Mesendoderm (in vitro differentiated cells): ENCODE data around the gene TECPR2.

Experiments used
- DNase-seq: peaks from one replicate; pipeline ENCODE4 v3.0.0; 2013
- H2AK5ac ChIP-seq: 2 replicates; pipeline ENCODE4 v1.6.1; 2013; ENCODE audit warnings: low read length, inconsistent platforms
- H2BK120ac ChIP-seq: 2 replicates; pipeline ENCODE4 v1.6.1; 2013; ENCODE audit warnings: low read depth, mild to moderate bottlenecking, low read length, moderate library complexity, mixed read lengths
- H2BK15ac ChIP-seq: replicated peaks from 2 replicates; pipeline ENCODE4 v1.6.1; 2013; ENCODE audit warnings: low read depth, mild to moderate bottlenecking, moderate library complexity
- H2BK5ac ChIP-seq: 2 replicates; pipeline ENCODE4 v1.6.1; 2013; ENCODE audit warnings: low read length, inconsistent platforms
- H3K18ac ChIP-seq: 2 replicates; pipeline ENCODE4 v1.6.1; 2013; ENCODE audit warnings: mild to moderate bottlenecking, low read length, mixed read lengths
- H3K23ac ChIP-seq: one replicate; pipeline ENCODE4 v1.6.1; 2013; ENCODE audit warnings: low read length
- H3K27ac ChIP-seq: 2 replicates; pipeline ENCODE4 v1.5.1; 2013; ENCODE audit warnings: low read depth, mild to moderate bottlenecking, inconsistent platforms, low read length, moderate library complexity
- H3K27me3 ChIP-seq: 2 replicates; pipeline ENCODE4 v1.6.1; 2013; ENCODE audit warnings: low read length, control low read depth, mild to moderate bottlenecking, inconsistent platforms; ENCODE audit not compliant: insufficient read depth, poor library complexity
- H3K36me3 ChIP-seq: 2 replicates; pipeline ENCODE4 v1.6.1; 2013; ENCODE audit warnings: low read length, inconsistent platforms; ENCODE audit not compliant: control insufficient read depth, insufficient read depth
- H3K4ac ChIP-seq: one replicate; pipeline ENCODE4 v1.6.1; 2013; ENCODE audit warnings: low read depth, mild to moderate bottlenecking, low read length, moderate library complexity
- H3K4me1 ChIP-seq: 2 replicates; pipeline ENCODE4 v1.6.1; 2013; ENCODE audit warnings: low read depth, low read length, inconsistent platforms; ENCODE audit not compliant: control insufficient read depth
- H3K4me2 ChIP-seq: 2 replicates; pipeline ENCODE4 v1.6.1; 2013; ENCODE audit warnings: low read length
- H3K4me3 ChIP-seq: 2 replicates; pipeline ENCODE4 v1.5.1; 2013; ENCODE audit warnings: mild to moderate bottlenecking, low read length
- H3K56ac ChIP-seq: one replicate; pipeline ENCODE4 v1.6.1; 2013; ENCODE audit warnings: low read length
- H3K79me1 ChIP-seq: 2 replicates; pipeline ENCODE4 v1.6.1; 2013; ENCODE audit warnings: low read length, inconsistent platforms
- H3K79me2 ChIP-seq: 2 replicates; pipeline ENCODE4 v1.6.1; 2013; ENCODE audit warnings: mild to moderate bottlenecking, low read length; ENCODE audit not compliant: control insufficient read depth, insufficient read depth
- H3K9ac ChIP-seq: 2 replicates; pipeline ENCODE4 v1.6.1; 2013; ENCODE audit warnings: low read length, inconsistent platforms
- H4K5ac ChIP-seq: one replicate; pipeline ENCODE4 v1.6.1; 2013; ENCODE audit warnings: low read length
- H4K8ac ChIP-seq: one replicate; pipeline ENCODE4 v1.6.1; 2013; ENCODE audit warnings: low read depth, mild to moderate bottlenecking, control low read depth, low read length, moderate library complexity
- WGBS: extraction: QIAGEN DNeasy Blood & Tissue Kit; methylation state at CpG from one replicate; pipeline ENCODE4 v1.1.7; 2013; ENCODE audit warnings: low lambda C conversion rate, missing lambda C conversion rate; ENCODE audit not compliant: insufficient coverage; ENCODE audit errors: extremely low coverage; 5-methylcytosine and 5-hydroxymethylcytosine counted together

Gene TECPR2

DNA sequence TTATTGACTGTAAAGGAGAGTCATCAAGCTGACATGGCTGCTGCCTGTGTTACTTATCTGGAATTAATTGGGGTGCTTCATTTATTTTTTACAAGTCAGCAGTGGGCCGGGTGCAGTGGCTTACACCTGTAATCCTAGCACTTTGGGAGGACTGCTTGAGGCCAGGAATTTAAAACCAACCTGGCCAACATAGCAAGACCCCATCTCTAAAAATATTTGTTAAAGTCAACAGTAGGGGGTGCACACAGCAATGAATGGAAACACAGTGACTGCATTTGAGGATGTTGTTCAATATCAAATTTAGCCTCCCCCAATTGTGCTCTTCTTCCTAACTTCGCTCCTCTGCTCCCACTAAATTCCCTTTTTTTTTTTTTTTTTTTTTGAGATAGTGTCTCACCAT is 94.8 kb downstream of the TECPR2 start:
- no peaks in the 10 kb centered on the region for H3K36me3 ChIP-seq
- WGBS: no CpG with 5 or more reads among the region's 2 CpGs

DNA sequence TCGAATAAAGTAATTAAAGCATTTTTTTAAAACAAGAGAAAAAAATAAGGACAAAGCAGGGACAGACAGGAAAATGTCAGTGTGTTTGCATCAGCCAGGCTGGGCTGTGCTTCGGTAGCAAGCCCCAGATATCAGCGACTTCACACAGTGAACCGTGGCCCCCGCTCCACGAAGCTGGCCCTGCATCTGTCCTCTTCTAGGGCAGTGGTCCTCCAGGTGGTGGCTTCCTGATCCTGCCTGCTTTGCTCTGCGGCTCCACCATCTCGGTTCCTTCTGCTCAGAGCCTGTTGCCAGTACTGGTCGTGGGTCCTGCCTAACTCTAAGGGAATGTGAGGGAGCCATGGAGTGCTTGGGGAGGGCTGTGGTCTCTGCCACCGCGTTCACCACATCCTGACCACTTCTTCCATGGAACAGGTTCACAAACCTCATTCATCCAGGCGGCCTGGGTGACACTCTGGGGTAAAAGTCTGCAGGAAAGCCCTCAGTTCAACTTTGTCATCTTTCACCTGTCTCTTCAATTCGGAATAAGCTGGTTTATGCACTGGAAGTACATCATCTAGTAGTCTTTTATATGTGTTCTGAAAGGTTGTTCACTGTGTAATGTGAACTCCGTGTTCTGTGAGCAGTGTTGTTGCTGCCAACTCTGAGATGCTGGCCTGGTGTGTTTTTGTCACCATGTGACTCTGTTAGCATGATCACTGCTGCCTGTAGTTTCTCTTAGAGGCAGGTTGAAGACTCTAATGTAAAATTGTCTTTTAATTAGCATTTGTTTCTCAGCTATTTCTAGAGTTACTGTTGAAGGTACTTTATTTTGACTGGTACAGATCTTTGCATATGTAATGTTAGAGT is 99.0 kb downstream of the TECPR2 start:
- no peak overlapping the region for H3K23ac ChIP-seq
- no CpG with 5 or more reads among the region's 14 CpGs for WGBS
- peak; percentile 24 for DNase-seq

More for the DNA sequence above, 94.8 kb downstream of the TECPR2 start:
- no peak overlapping the region for H3K56ac ChIP-seq
- no peaks in the 10 kb centered on the region for H3K79me1 ChIP-seq
- H3K4ac ChIP-seq: no peak overlapping the region
- no peak overlapping the region for H3K18ac ChIP-seq
- no peak overlapping the region for H3K4me3 ChIP-seq
- no peak overlapping the region for H3K23ac ChIP-seq
- H3K9ac ChIP-seq: no peak overlapping the region
- no peak overlapping the region for H3K27ac ChIP-seq
- no peak overlapping the region for H4K8ac ChIP-seq
- H3K79me2 ChIP-seq: no peaks in the 10 kb centered on the region
- H2BK5ac ChIP-seq: no peak overlapping the region
- DNase-seq: no peak
- no peaks in the 10 kb centered on the region for H3K27me3 ChIP-seq
- no peak overlapping the region for H2BK120ac ChIP-seq
- H4K5ac ChIP-seq: no peak overlapping the region
- H3K4me2 ChIP-seq: no peak overlapping the region
- H3K4me1 ChIP-seq: no peaks in the 10 kb centered on the region
- no peak overlapping the region for H2BK15ac ChIP-seq
- no peak overlapping the region for H2AK5ac ChIP-seq

DNA sequence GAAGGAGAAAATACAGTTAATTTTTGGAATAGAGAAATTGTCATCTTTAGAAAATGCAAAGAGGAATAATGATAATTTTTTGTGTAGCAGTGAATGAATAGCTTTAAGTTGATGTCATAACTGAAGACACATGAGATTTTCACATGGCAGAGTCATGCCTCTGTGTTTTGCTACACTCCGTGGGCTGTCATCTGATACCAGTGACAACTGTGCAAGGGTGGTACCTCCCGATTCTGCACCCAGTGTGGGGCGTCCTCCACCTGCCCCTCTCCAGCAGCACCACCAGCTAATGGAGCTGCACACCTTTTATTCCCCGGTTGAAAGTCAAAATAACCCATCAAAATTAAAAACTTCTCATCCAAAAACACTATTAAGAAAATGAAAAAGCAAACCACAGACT is 99.7 kb downstream of the TECPR2 start:
- no peak overlapping the region for H3K27ac ChIP-seq
- no peak overlapping the region for H2BK120ac ChIP-seq
- no peaks in the 10 kb centered on the region for H3K79me2 ChIP-seq
- H2BK5ac ChIP-seq: no peak overlapping the region
- no peaks in the 10 kb centered on the region for H3K36me3 ChIP-seq
- H3K23ac ChIP-seq: no peak overlapping the region
- H3K4ac ChIP-seq: no peak overlapping the region
- H3K4me3 ChIP-seq: no peak overlapping the region
- no peak overlapping the region for H4K8ac ChIP-seq
- H2AK5ac ChIP-seq: no peak overlapping the region
- H2BK15ac ChIP-seq: no peak overlapping the region
- H3K18ac ChIP-seq: no peak overlapping the region
- WGBS: no CpG with 5 or more reads among the region's 4 CpGs
- H4K5ac ChIP-seq: no peak overlapping the region
- H3K9ac ChIP-seq: no peak overlapping the region
- no peaks in the 10 kb centered on the region for H3K27me3 ChIP-seq
- H3K56ac ChIP-seq: no peak overlapping the region
- H3K4me2 ChIP-seq: no peak overlapping the region
- no peaks in the 10 kb centered on the region for H3K4me1 ChIP-seq
- DNase-seq: no peak
- H3K79me1 ChIP-seq: no peaks in the 10 kb centered on the region

More for the DNA sequence above, 99.0 kb downstream of the TECPR2 start:
- Histone ChIP-seq H3K36me3 (no peaks in the 10 kb centered on the region), H3K9ac (no peak overlapping the region), H2AK5ac (no peak overlapping the region), H3K56ac (no peak overlapping the region), H3K4me1 (no peaks in the 10 kb centered on the region), H3K27me3 (no peaks in the 10 kb centered on the region), H3K18ac (no peak overlapping the region), H2BK5ac (no peak overlapping the region), H3K79me1 (no peaks in the 10 kb centered on the region), H4K5ac (no peak overlapping the region), H3K4ac (no peak overlapping the region), H3K4me2 (no peak overlapping the region), H2BK120ac (no peak overlapping the region), H3K79me2 (no peaks in the 10 kb centered on the region), H3K4me3 (no peak overlapping the region), H3K27ac (no peak overlapping the region), H4K8ac (no peak overlapping the region), H2BK15ac (no peak overlapping the region)

DNA sequence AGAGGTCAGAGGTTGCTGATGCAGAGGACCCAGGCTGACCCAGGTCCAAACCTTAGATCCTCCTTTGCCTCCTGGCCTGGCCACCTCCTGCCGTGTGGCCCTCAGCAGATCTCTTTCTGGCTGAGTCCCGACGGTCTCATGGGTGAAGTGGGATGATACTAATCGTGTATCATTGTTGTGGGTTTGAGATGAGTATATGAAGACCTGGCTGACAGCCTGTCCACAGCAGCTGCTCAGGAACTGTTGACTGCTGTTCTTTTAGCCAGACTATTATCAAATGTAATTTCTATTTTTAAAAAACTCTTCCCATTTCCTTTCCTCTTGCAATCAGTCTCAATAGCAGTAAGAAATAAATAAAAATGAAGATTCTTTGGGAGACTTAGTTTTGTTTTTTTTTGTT is 101.3 kb downstream of the TECPR2 start:
- Histone ChIP-seq H2BK120ac (no peak overlapping the region), H3K9ac (no peak overlapping the region), H2BK5ac (no peak overlapping the region), H3K79me1 (no peaks in the 10 kb centered on the region), H2AK5ac (no peak overlapping the region), H2BK15ac (no peak overlapping the region), H3K36me3 (no peaks in the 10 kb centered on the region), H3K4ac (no peak overlapping the region), H4K5ac (no peak overlapping the region), H3K4me1 (no peaks in the 10 kb centered on the region), H3K4me2 (no peak overlapping the region), H3K27me3 (no peaks in the 10 kb centered on the region), H3K79me2 (no peaks in the 10 kb centered on the region), H3K18ac (no peak overlapping the region), H3K56ac (no peak overlapping the region), H3K4me3 (no peak overlapping the region), H3K27ac (no peak overlapping the region), H3K23ac (no peak overlapping the region), H4K8ac (no peak overlapping the region)
- no peak for DNase-seq
- no CpG with 5 or more reads among the region's 4 CpGs for WGBS

DNA sequence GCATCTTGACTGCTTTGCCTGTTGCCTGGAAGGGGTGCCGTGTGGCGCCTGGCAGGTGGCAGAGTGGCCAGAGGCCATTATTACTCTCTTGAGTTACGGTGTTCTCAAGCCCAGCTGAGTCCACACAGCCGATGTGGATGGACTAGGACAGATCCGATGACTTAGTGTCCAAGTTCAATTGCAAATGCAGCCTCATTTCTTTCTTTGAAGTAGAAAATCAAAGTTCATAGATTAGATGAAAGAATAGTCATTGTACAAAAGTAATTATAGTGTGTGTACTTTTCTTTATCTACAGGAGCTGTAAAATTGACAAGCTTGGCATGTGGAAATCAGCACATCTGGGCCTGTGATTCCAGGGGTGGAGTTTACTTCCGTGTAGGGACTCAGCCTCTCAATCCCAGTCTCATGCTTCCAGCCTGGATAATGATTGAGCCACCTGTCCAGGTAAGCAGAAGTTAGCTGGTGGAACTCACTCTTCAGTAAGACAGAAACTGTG is 102.2 kb downstream of the TECPR2 start:
- Histone ChIP-seq H3K18ac (no peak overlapping the region), H3K9ac (no peak overlapping the region), H3K36me3 (no peaks in the 10 kb centered on the region), H3K56ac (no peak overlapping the region), H3K23ac (no peak overlapping the region), H2BK5ac (no peak overlapping the region), H3K27me3 (no peaks in the 10 kb centered on the region), H2AK5ac (no peak overlapping the region), H3K4me3 (no peak overlapping the region), H2BK120ac (no peak overlapping the region), H4K8ac (no peak overlapping the region), H3K27ac (no peak overlapping the region), H3K4me1 (no peaks in the 10 kb centered on the region), H2BK15ac (no peak overlapping the region), H4K5ac (no peak overlapping the region), H3K79me1 (no peaks in the 10 kb centered on the region), H3K79me2 (no peaks in the 10 kb centered on the region), H3K4ac (no peak overlapping the region), H3K4me2 (no peak overlapping the region)
- no CpG with 5 or more reads among the region's 6 CpGs for WGBS
- no peak for DNase-seq
